Upper lobe of right lung (tissue), 1 donor: ENCODE measurements around the gene VAPA. TPM values are rescaled to one million over a fixed set of nuclear protein-coding genes. Genes with fewer than 3 reads are reported as not detected.

Source experiments
- ATAC-seq: fragments of 200-7000 bp; cut with Tn5 transposase; one replicate; pipeline ENCODE4 v1.9.1; 2020; ENCODE audit warnings: mild to moderate bottlenecking, moderate library complexity
- DNase-seq: peaks from one replicate; pipeline ENCODE4 v3.0.0-alpha.2; 2020
- H3K27ac ChIP-seq: fragments of 200-600 bp; one replicate; pipeline ENCODE4 v1.8.0; 2022
- H3K27me3 ChIP-seq: fragments of 200-600 bp; one replicate; pipeline ENCODE4 v1.8.0; 2022; ENCODE audit warnings: mild to moderate bottlenecking
- H3K36me3 ChIP-seq: fragments of 200-600 bp; one replicate; pipeline ENCODE4 v1.8.0; 2022
- H3K4me1 ChIP-seq: fragments of 200-600 bp; one replicate; pipeline ENCODE4 v1.8.0; 2022
- H3K4me3 ChIP-seq: fragments of 200-600 bp; one replicate; pipeline ENCODE4 v1.8.0; 2022; ENCODE audit warnings: mild to moderate bottlenecking
- H3K9me3 ChIP-seq: fragments of 200-600 bp; one replicate; pipeline ENCODE4 v1.8.0; 2022
- CTCF ChIP-seq: fragments of 200-600 bp; IDR thresholded peaks from one replicate; pipeline ENCODE4 v1.8.0; 2022; ENCODE audit warnings: antibody characterized with exemption
- intact Hi-C: fragments of 100-400 bp; cut with DNase I; formaldehyde crosslinking; loops from one replicate; pipeline ENCODE4 v1.11.0; 2022
- total RNA-seq: library from RNA; stranded (reverse); fragmentation: NEBNext Ultra II Directional; extraction: Animal tissue kit (Norgen Biotek cat#: 25700); gene quantifications from one replicate; pipeline ENCODE4 v1.2.1, GENCODE V29; 2021
- donor health status: DM: no; HTN: yes; CAD: no; lungs with severe emphysema.

VAPA gene
- total RNA-seq, 1 donor from 2014 or later: 225 TPM

- Histone ChIP-seq H3K36me3 (no peaks in the 10 kb centered on the region), H3K27ac (no peak overlapping the region), H3K27me3 (no peaks in the 10 kb centered on the region), H3K4me1 (peaks cover 47% of the 10 kb centered on the region), H3K9me3 (no peaks in the 10 kb centered on the region), H3K4me3 (no peak overlapping the region)
- ATAC-seq: no peak
- no peak for DNase-seq
- no peak for TF ChIP-seq CTCF
- intact Hi-C loops: no loop called here
Observed at GRCh38 chr18:9916808-9917207, 3.0 kb downstream of the VAPA start.

- no peak for DNase-seq
- no peak for TF ChIP-seq CTCF
- Histone ChIP-seq H3K4me3 (peak overlapping the region; percentile 7), H3K27me3 (no peaks in the 10 kb centered on the region), H3K27ac (no peak overlapping the region), H3K36me3 (no peaks in the 10 kb centered on the region), H3K9me3 (no peaks in the 10 kb centered on the region), H3K4me1 (peaks cover 43% of the 10 kb centered on the region)
- intact Hi-C loops: no loop called here
- ATAC-seq: no peak
Observed at GRCh38 chr18:9918016-9918680, 4.3 kb downstream of the VAPA start.

- intact Hi-C loops: no loop called here
- DNase-seq (no peak), ATAC-seq (no peak)
- peaks cover 58% of the 10 kb centered on the region for H3K4me1 ChIP-seq
- TF ChIP-seq CTCF: no peak
- H3K36me3 ChIP-seq: no peaks in the 10 kb centered on the region
- H3K4me3 ChIP-seq: no peak overlapping the region
- H3K27me3 ChIP-seq: no peaks in the 10 kb centered on the region
- no peak overlapping the region for H3K27ac ChIP-seq
- no peaks in the 10 kb centered on the region for H3K9me3 ChIP-seq
Observed at GRCh38 chr18:9919564-9920232, 5.9 kb downstream of the VAPA start.

GRCh38 chr18:9922592-9923311 lies 8.9 kb downstream of the VAPA start:
- intact Hi-C loops: no loop called here
- peaks cover 82% of the 10 kb centered on the region for H3K4me1 ChIP-seq
- DNase-seq (no peak), ATAC-seq (no peak)
- H3K27ac ChIP-seq: no peak overlapping the region
- TF ChIP-seq CTCF: no peak
- H3K27me3 ChIP-seq: no peaks in the 10 kb centered on the region
- H3K36me3 ChIP-seq: no peaks in the 10 kb centered on the region
- no peak overlapping the region for H3K4me3 ChIP-seq
- H3K9me3 ChIP-seq: no peaks in the 10 kb centered on the region

GRCh38 chr18:9924371-9924943 lies 10.6 kb downstream of the VAPA start:
- Histone ChIP-seq H3K36me3 (no peaks in the 10 kb centered on the region), H3K4me1 (peaks cover 82% of the 10 kb centered on the region), H3K9me3 (no peaks in the 10 kb centered on the region), H3K27me3 (no peaks in the 10 kb centered on the region), H3K27ac (no peak overlapping the region), H3K4me3 (no peak overlapping the region)
- ATAC-seq (no peak), DNase-seq (no peak)
- TF ChIP-seq CTCF: no peak
- intact Hi-C loops: no loop called here
